Mucosa of gallbladder (tissue), 1 donor: ENCODE data around the gene SAA4. TPM values are rescaled to one million over a fixed set of nuclear protein-coding genes. Genes with fewer than 3 reads are reported as not detected.
"Not testable (repeated sequence)": the region's sequence is repeated elsewhere in the genome, so short reads cannot be mapped to it uniquely, and the experiment has no call there.

ENCODE experiments used
- DNase-seq: peaks from one replicate; pipeline ENCODE4 v3.0.0-alpha.2; 2020; ENCODE audit warnings: low spot score
- total RNA-seq: library from RNA; stranded (reverse); gene quantifications from one replicate; pipeline ENCODE4 v1.2.1, GENCODE V29; 2021
- donor health status: DM: no; HTN: no; CAD: no.

SAA4 gene
- total RNA-seq, 1 donor from 2014 or later: 0.40 TPM

DNA sequence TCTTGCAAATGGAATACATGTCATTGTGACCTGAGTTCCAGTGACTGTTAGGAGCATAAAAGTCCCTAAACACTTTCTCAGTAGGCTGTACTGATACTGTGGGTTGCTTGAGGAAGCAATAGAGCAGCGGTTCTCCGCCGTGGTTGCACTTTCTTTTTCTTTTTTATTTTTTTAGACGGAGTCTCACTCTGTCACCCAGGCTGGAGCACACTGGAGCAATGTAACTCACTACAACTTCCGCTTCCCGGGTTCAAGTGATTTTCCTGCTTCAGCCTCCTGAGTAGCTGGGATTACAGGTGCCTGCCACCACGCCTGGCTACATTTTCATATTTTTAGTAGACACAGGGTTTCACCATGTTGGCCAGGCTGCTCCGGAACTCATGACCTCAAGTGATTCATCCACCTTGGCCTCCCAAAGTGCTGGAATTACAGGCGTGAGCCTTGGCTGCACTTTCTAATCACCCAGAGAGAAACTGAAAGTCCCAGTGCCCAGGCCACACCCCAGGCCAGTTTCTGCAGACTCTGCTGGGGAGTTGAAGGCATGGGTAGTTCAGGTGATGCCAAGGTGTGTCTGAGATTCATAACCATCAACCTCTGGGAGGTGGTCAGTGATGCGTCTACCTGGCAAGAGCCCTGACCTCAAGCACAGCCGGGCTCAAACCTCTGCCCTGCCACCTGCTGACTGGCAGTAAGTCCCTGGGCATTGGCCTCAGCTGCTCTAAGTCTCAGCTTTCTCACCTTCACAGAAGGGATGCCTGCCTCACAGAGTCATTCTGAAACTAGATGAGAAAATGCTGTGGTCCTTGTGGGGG is 10.0 kb upstream of the SAA4 start:
- not testable (repeated sequence) for DNase-seq

DNA sequence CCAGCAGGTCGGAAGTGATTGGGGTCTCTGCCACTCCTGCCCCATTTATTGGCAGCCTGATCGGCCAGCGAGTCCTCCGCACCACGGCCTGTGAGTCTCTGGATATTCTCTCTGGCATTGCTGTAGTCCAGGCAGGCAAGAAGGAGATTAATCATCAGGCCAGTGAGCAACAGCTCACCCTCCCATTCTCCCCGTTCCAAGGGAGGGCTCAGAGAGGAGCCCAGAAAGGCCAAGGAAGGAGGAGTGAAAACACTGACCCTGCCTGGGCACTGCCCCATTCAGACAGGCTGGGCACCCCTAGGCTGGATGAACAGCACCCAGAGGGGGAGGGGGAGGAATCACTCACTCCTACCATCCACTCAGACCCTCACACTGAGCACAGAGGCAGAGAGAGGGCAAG is 8.8 kb upstream of the SAA4 start:
- DNase-seq: no peak

DNA sequence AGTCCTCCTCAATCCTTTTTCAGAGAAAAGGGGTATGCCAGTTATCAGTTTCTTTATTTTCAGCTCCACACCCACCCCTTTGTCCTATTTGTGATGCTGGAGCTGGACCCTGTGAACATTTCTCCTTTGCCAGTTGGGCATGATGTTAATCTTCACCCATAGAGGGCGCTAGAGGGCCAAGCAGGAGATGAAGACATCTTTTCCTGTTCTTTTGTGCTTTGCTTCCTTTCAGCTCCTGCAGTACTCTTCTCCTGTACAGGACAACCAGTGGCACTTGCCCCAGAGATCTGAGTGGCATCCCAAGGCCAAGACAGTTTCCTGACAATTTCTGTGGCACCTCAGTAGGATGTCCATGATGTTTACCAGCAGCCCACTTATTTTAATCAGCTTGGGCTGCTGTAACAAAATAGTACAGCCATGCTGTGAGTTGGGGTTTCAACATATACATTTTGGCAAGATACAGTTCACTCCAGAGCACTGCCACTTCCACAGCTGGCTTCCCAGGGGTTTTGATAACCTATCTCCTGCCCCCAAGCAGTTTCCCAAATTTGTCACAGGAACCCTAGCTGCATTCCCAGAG is 7.3 kb upstream of the SAA4 start:
- peak; percentile 66 for DNase-seq

DNA sequence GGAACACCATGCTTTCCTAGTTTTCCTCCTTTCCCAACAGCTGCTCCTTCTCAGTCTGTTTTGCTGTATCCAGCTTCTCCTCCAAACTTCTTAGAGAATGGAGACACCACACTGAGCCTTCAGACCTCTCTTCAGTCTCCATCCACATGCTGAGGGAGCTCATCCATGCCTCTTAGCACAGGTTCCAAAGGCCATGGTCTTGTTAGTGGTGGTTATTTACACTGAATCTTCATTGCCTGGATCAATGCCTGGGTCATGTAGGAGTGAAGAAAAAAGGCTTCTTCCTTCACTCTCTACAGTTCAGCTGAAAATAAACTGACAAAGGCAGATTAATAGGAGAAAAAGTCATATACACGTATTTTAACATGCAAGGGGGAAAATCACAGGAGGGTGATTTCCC is 3.1 kb upstream of the SAA4 start:
- DNase-seq: no peak

DNA sequence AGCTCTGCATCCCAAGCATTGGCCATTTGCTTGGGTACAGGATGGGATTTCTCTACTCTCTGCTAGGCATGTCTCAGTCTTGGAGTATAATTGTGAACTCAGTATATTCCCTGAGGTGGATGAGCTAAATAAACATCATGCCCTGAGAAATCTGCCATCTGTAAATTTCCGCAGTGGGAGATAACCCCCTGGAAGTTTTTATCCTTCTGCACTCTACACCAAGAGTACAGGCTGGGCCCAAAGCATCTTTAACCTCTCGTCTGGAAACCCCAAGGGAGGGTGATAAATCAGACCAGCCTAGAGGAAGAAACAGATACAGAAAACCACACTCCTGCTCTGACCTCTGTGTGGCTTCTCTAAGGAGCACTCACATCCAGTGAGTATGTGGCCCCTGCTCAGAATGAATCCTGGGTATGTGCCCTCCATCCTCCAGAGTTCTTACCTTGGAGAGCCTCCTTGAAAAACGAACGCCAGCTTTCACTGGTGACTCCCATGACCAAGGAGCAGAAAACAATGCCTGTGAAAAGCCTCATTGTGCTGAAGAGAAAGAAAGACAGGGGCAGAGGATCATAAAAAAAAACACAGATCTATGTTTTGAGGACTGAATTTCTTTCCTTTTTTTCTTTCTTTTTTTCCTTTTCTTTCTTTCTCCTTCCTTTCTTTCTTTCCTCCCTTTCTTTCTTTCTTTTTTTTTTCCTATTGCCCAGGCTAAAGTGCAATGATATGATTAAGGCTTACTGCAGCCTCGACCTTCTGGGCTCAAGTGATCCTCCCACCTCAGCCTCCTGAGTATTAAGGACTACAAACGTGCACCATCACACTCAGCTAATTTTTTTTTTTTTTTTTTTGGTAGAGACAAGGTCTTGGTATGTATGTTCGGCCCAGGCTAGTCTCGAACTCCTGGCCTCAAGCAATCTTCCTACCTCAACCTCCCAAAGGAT is 938 bp downstream of the SAA4 start:
- DNase-seq: no peak

DNA sequence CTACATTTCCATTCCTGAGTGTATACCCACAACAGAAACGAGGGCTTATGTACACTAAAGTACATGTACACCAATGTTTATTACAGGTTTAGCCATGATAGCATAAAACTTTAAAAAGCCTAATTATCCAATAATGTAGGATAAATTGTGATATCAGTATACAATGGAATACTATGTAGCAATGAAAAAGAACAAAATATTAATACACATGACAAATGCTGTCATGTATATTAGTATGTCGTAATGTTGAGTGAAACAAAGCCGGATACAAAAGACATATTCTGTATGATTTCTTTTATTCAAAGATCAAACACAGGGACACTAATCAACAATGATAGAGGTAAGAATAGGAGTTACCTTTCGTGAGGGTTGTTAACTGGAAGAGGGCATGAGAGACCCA is 2.7 kb downstream of the SAA4 start:
- no peak for DNase-seq

DNA sequence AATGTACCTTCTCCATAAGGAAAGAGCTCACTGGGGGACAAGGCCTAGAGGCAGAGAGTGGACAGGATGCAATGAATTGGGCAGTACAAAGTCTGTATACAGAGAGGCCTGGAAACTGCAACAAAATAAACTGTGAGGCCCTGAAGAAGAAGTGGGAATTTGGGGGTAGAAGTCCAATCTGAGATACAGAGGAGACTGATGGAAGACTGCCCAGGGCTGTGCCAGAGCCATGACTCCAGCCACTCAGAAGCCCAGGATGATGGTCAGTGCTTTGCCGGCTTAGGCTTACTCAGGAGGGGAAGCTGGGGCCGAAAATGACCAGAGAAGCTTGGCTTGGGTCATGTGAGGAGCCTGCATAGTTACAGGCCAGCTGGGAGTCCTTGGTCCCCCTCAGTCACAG is 5.7 kb downstream of the SAA4 start:
- DNase-seq: no peak

DNA sequence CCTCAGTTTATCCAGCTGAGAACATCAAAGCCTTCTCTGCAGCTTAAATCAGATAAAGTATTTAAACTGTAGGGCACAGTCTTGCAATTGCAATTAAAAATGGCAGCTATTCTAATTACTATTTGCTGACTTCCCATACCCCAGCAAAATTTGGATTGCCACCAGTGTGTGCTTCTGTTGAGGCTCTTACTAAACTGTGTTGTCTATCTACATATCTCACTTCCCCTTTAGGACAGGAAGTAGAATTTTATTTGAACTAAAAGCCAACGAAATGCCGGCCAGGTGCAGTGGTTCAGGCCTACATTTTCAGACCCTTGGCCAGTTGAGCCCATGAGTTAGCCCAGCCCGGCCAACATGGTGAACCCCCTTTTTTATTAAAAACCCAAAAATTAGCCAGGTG is 7.1 kb downstream of the SAA4 start:
- no peak for DNase-seq

DNA sequence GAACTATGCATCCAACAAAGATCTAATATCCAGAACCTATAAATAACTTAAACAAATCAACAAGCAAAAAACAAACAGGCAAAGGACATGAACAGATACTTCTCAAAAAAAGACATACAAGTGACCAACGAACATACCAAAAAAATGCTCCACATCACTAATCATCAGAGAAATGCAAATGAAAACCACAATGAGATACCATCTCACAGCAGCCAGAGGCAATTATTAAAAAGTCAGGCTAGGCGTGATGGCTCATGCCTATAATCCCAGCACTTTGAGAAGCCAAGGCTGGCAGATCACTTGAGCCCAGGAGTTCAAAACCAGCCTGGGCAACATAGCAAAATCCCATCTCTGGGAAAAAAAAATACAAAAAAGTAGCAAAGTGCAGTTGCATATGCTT is 10.7 kb downstream of the SAA4 start:
- DNase-seq: no peak

DNA sequence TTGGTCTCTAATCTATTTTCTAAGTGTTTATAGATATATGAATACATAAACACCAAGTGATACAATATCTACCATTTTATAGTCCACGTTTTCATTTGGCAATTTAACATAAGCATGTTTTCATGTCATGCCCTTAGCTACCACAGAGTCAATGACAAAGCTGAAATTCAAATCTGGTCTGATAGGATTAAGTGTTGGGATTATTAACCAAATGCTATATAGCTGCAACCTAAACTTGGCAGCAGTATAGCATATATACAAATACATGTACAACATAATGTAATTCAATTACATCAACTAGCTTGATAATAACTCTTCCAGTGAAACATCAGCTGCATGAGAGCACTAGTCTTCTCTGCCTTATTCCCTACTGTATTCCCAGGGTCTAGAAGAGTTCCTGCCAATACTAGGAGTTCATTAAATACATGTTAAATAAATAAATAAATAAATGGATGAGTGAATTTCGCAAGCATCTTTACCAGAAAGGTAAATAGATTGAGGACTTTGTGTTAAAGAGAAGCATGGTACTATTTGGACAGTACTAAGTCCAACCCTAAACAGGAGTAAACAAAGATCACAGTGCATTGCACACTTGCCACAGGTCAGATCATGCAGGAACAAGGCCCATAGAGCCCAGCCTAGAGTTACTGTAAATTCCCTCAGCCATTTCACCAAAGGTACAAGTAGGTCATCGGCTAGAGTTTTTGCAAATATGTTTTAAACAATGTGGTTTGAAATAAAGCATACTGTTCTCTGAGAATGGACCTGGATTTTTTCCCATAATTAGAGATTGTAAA is 12.8 kb downstream of the SAA4 start:
- no peak for DNase-seq

DNA sequence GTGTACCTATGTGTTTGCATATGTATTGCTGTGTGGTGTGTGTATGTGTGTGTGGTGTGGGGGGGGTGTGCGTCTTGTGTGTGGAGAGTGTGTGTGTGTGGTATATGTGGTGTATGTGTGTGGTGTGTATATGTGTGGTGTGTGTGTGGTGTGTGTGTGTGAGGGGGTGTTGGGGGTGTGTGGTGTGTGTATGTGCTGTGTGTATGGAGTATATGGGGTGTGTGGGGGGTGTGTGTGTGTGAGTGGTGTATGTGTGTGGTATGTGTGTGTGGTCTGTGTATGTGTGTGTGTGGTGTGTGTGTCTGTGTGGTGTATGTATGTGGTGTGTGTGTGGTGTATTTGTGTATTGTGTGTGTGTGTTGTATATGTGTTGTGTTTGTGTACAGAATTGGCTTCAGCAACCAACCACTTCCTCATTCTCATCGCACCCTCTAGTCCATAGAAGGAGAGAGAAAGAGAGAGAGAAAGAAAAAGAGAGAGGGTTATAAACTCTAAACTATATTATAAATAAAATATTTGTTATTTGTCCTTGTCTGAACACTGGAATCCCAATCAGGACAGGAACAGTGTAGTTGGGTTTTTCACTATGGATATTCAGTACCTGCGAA is 13.7 kb downstream of the SAA4 start:
- DNase-seq: no peak

DNA sequence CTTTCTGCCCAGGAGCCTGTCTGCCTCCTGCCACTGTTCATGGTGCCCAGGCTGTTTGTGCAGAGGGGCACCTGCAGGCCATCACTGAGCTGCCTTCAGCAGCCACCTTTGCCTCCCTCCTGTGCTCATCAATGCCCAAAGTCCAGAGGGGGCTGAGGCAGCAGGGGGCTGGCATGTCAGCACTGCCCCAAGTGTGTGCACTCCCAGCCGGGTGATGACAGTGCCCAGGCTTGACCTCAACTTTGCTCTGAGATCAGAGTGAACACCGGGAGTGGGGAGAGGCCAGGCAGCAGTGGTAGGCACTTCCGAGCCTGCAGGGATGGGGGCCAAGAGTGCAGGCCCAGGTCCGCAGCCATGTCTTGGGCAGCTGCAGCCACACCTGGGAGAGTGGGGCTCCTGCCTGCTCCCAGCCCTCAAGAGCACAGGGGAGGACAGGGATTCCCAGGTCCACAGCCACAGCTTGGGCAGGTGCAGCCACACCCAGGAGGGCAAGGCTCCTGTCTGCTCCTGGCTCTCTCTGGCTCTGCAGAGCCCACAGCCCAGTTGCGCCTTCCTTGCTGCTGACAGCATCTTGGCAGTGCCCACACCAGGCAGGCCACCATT is 15.2 kb downstream of the SAA4 start:
- DNase-seq: no peak

DNA sequence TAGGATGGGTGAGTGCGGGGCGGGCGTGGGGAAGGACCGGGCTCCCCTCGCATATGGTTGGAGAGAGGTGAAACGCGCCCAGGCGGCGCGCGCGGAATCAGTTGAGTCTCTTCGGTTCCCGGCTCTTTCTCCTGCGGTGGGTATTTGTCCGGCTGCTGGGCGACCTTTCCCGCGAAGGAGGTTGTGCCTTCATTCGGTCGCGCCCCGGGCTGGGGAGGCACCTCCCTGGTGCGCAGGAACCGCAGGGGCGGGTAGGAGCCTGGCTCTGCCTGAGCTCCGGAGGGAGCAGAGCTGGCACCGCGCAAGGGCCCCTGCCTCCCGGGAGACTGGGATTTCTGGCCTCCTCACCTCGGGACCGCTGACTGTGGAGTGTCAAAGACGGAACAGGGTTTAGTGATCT is 27.5 kb downstream of the SAA4 start:
- DNase-seq: no peak

DNA sequence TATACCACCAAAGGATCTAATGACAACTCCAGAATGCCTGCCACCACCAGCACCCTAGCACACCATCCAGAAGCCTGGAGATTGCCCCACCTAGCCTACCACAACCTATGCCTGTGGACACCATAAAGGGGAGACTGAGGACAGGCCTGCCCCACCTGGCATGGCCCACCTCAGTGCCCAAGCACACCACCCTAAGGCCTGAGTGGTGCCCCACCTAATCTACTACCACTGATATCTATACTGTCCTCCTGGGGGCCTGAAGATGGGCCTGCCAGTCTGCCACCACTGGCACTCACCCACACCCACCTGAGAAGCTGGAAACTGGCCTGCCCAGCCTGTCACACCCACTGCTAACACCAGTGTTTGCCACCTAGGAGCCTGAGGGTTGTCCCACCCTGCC is 31.8 kb downstream of the SAA4 start:
- no peak for DNase-seq

DNA sequence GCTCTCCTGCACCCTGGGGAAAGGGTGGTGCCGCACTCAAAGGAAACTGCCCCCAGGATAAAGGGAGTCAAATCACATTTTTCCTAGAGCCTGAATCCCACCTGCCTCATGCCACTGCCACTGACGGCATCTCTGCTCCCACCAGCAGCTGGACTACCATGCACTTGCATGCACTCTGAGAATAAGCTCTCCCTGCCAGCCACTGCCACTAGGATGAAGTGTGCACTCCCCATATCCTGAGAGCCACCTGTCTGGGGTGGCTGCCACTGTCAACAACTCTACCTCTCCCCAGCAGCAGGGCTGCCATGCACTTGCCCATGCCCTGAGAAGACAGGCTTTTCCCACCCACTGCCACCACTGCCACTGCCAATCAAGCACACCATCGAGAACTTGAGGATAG is 32.4 kb downstream of the SAA4 start:
- no peak for DNase-seq

DNA sequence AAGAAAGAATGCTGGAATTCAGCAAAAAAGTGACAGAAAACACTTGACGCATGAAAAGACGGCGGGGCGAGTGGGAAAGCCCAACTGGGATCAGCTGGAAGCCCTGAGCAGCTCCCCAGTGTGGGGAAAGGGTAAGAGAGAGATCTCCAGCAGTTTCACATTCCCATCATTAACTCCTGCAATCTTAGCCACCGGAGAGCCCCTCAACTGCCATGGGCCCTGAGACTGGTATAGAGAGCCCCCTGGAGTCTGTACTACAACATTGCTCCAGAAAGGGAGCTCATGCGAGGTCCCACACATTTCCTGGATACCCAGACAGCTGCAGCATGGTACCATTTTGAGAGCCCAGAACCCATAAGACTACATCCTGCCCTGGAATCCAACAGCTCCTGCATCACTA is 32.9 kb downstream of the SAA4 start:
- DNase-seq: no peak

DNA sequence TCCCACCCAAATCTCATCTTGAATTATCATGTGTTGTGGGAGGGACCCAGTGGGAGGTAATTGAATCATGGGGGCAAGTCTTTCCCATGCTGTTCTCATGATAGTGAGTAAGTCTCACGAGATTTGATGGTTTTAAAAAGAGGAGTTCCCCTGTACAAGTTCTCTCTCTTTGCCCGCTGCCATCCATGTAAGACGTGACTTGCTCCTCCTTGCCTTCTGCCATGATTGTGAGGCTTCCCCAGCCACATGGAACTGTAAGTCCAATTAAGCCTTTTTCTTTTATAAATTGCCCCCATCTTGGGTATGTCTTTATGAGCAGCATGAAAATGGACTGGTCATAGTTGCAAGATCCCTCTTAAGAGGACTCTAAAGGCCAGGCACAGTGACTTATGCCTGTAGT is 38.9 kb downstream of the SAA4 start:
- DNase-seq: not testable (repeated sequence)

DNA sequence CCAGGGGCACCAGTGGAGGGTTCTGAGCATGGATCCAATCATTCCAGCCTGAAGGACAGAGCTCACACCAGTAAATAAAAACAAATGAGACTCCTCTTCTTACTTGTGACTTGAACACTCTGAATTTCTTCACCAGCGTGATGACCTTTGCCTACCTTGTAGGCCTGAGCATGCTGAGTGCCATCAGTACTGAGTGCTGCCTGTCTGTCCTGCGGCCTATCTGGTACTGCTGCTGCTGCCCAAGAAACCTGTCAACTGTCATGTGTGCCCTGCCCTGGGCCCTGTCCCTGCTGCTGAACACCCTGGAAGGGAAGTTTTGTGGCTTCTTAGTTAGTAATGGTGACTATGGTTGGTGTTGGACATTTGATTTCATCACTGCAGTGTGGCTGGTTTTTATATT is 40.1 kb downstream of the SAA4 start:
- DNase-seq: no peak

DNA sequence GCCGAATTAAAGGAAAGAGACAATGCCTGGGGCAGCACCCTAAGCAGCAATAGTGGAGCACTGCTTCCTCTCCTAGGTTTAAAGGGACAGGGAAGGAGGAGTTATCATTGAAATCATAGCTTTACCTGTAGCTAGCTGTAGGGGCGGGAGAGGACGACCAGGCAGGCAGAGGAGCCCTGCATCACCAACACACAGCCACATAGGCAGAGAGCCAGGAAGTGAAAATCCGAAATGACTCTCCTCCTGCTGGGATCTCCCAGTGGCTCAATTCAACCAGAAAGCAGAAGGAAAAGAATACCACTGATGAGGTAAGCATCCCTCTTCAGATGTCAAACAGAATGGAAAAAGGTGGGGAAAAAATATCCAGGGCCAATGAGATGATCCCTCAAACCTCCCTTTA is 43.6 kb downstream of the SAA4 start:
- no peak for DNase-seq

DNA sequence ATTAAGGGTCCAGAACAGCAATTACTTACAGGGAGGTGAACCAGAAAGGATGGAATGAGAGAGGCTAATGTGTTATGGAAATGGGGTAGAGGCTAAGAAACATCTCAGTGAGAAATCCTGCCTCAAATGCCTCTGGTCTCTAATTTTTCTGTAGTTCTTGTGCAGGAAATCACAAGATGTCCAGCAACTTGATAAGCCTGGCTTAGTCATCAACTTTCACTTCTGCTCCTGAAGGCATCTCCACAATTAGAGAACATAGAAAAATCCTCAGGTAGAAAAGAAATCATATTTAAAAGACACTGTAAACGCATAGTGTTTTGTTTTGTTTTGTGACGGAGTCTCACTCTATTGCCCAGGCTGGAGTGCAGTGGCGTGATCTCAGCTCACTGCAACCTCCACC is 45.2 kb downstream of the SAA4 start:
- DNase-seq: no peak
